A549 (cell line): ENCODE measurements around the gene CDKN2D.

Experiments
- CBX2 ChIP-seq: fragments of 200-600 bp; sonication (generic); IDR thresholded peaks from 2 replicates; pipeline ENCODE4 v1.6.1; 2016; ENCODE audit warnings: low read depth, mild to moderate bottlenecking, borderline replicate concordance
- CTCF ChIP-seq: fragments of >200 bp; sonication (Bioruptor Twin); formaldehyde crosslinking; IDR thresholded peaks from 3 replicates; pipeline ENCODE4 v1.5.1; 2016
- EHMT2 ChIP-seq: fragments of 200-600 bp; sonication (generic); IDR thresholded peaks from 2 replicates; pipeline ENCODE4 v1.6.1; 2016; ENCODE audit warnings: antibody characterized with exemption, low read depth, mild to moderate bottlenecking, moderate library complexity
- EP300 ChIP-seq, 2 experiments: fragments of >200 bp; sonication (Bioruptor Twin); formaldehyde crosslinking; IDR thresholded peaks; 2 replicates in 1 of 2; 3 replicates in 1 of 2; pipeline ENCODE4 v1.6.1; 2016 to 2017
- KDM1A ChIP-seq: fragments of 200-600 bp; sonication (generic); IDR thresholded peaks from 2 replicates; pipeline ENCODE4 v1.6.1; 2016; ENCODE audit warnings: low read depth, mild to moderate bottlenecking
- MAX ChIP-seq: IDR thresholded peaks from 2 replicates; pipeline ENCODE4 v1.6.1; 2012
- MAZ ChIP-seq: fragments of 150-350 bp; IDR thresholded peaks from 2 replicates; pipeline ENCODE4 v1.6.1; 2014; ENCODE audit warnings: antibody characterized with exemption, low read depth, low read length, borderline replicate concordance
- PBX3 ChIP-seq: IDR thresholded peaks from 2 replicates; pipeline ENCODE4 v1.6.1; 2012
- POLR2A ChIP-seq: IDR thresholded peaks from 2 replicates; pipeline ENCODE4 v1.6.1; 2012; ENCODE audit warnings: mild to moderate bottlenecking, low read length
- POLR2AphosphoS2 ChIP-seq: conservative IDR thresholded peaks from 2 replicates; pipeline ENCODE4 v1.6.1; 2012; ENCODE audit warnings: low read length, improper control_type of control experiment, inconsistent platforms
- REST ChIP-seq: fragments of 200-600 bp; sonication (generic); IDR thresholded peaks from 2 replicates; pipeline ENCODE4 v1.6.1; 2016; ENCODE audit warnings: antibody characterized with exemption, mild to moderate bottlenecking, moderate library complexity
- SMC3 ChIP-seq: fragments of >200 bp; sonication (Bioruptor Twin); formaldehyde crosslinking; IDR thresholded peaks from 3 replicates; pipeline ENCODE4 v1.6.1; 2018; ENCODE audit warnings: inconsistent platforms
- ZNF302 ChIP-seq: fragments of 250-450 bp; sonication (Bioruptor Pico); IDR thresholded peaks from 2 replicates; pipeline ENCODE4 v1.9.0; 2021; ENCODE audit warnings: inconsistent platforms, mild to moderate bottlenecking, moderate library complexity

GRCh38 chr19:10565567-10566407, 3.0 kb downstream of the CDKN2D start, which contains the start of gene KRI1:
- no peak for TF ChIP-seq CTCF
- no peak for TF ChIP-seq EHMT2
- TF ChIP-seq MAX: peak; percentile 94
- no peak for TF ChIP-seq PBX3
- TF ChIP-seq POLR2A: peak; percentile 89
- no peak for TF ChIP-seq SMC3
- no peak for TF ChIP-seq POLR2AphosphoS2
- no peak for TF ChIP-seq KDM1A
- no peak for TF ChIP-seq MAZ
- TF ChIP-seq REST: no peak
- TF ChIP-seq ZNF302 (CRISPR knock-in tag): no peak
- TF ChIP-seq CBX2: no peak
- TF ChIP-seq EP300 (IDR thresholded peaks at IDR 0.05): no peak
